WTC11 (cell line): ENCODE results near the gene TEX51. TPM values are rescaled to one million over a fixed set of nuclear protein-coding genes. Genes with fewer than 3 reads are reported as not detected.

Source experiments
- ATAC-seq: fragments of 200-7000 bp; cut with Tn5 transposase; 2 replicates; pipeline ENCODE4 v1.10.0; 2021; ENCODE audit warnings: mild to moderate bottlenecking, moderate library complexity
- CTCF ChIA-PET: fragments of 300-600 bp; sonication (Branson Sonifier 250); formaldehyde crosslinking; loops from one replicate; lab custom pipeline; 2021; ENCODE audit warnings: antibody characterized with exemption; lab: Charles Lee
- POLR2A ChIA-PET: fragments of 350-600 bp; sonication (Branson Sonifier 250); formaldehyde crosslinking; loops from one replicate; lab custom pipeline; 2021; ENCODE audit warnings: antibody characterized with exemption; lab: Charles Lee
- DNase-seq: peaks from one replicate; pipeline ENCODE4 v3.0.0; 2021; ENCODE audit warnings: low spot score
- H3K27ac Mint-ChIP-seq: 2 replicates; pipeline ENCODE4 v1.8.0; 2021; ENCODE audit warnings: mixed read lengths
- H3K27me3 Mint-ChIP-seq: 2 replicates; pipeline ENCODE4 v1.8.0; 2021; ENCODE audit warnings: low read depth, mild to moderate bottlenecking, moderate library complexity, mixed read lengths
- H3K36me3 Mint-ChIP-seq: 2 replicates; pipeline ENCODE4 v1.8.0; 2021; ENCODE audit warnings: mixed read lengths
- H3K4me1 Mint-ChIP-seq: 2 replicates; pipeline ENCODE4 v1.8.0; 2022; ENCODE audit warnings: mixed read lengths
- H3K4me3 Mint-ChIP-seq: 2 replicates; pipeline ENCODE4 v1.8.0; 2021; ENCODE audit warnings: mild to moderate bottlenecking, moderate library complexity, mixed read lengths
- H3K9me3 Mint-ChIP-seq: 2 replicates; pipeline ENCODE4 v1.8.0; 2021; ENCODE audit warnings: mixed read lengths
- ESRRA ChIP-seq: sonication (generic); formaldehyde crosslinking; IDR thresholded peaks from 2 replicates; pipeline ENCODE4 v1.8.1; 2022; ENCODE audit warnings: mild to moderate bottlenecking, missing genetic modification reagents, borderline replicate concordance
- NFATC4 ChIP-seq: fragments of 250-450 bp; sonication (Bioruptor Pico); IDR thresholded peaks from 2 replicates; pipeline ENCODE4 v1.9.0; 2021; ENCODE audit warnings: mild to moderate bottlenecking
- SMAD3 ChIP-seq: sonication (generic); formaldehyde crosslinking; IDR thresholded peaks from 2 replicates; pipeline ENCODE4 v1.8.0; 2022; ENCODE audit warnings: missing genetic modification reagents, mild to moderate bottlenecking, borderline replicate concordance
- SMAD4 ChIP-seq: sonication (generic); formaldehyde crosslinking; IDR thresholded peaks from 2 replicates; pipeline ENCODE4 v1.8.0; 2022; ENCODE audit warnings: mild to moderate bottlenecking, missing genetic modification reagents
- TEAD4 ChIP-seq: sonication (generic); formaldehyde crosslinking; IDR thresholded peaks from 2 replicates; pipeline ENCODE4 v1.8.0; 2022; ENCODE audit warnings: mild to moderate bottlenecking, missing genetic modification reagents
- ZNF138 ChIP-seq: sonication (generic); formaldehyde crosslinking; conservative IDR thresholded peaks from 2 replicates; pipeline ENCODE4 v1.8.1; 2022; ENCODE audit warnings: mild to moderate bottlenecking, moderate library complexity, missing genetic modification reagents
- ZNF263 ChIP-seq: sonication (generic); formaldehyde crosslinking; IDR thresholded peaks from 2 replicates; pipeline ENCODE4 v1.8.1; 2022; ENCODE audit warnings: low read depth, mild to moderate bottlenecking, moderate library complexity, missing genetic modification reagents
- ZNF396 ChIP-seq: fragments of 250-450 bp; sonication (Bioruptor Pico); IDR thresholded peaks from 2 replicates; pipeline ENCODE4 v1.8.0; 2021; ENCODE audit warnings: mild to moderate bottlenecking, moderate library complexity, borderline replicate concordance
- total RNA-seq: library from RNA; stranded (reverse); gene quantifications from 3 replicates; pipeline ENCODE4 v1.2.3, GENCODE V29; 2021
- TF ChIP-seq, protein P1 (sequence below): fragments of 250-450 bp; sonication (Bioruptor Pico); conservative IDR thresholded peaks from 2 replicates; pipeline ENCODE4 v1.9.0; 2021; ENCODE audit warnings: mild to moderate bottlenecking
- TF ChIP-seq, protein P2 (sequence below): sonication (generic); formaldehyde crosslinking; IDR thresholded peaks from 2 replicates; pipeline ENCODE4 v1.8.1; 2023; ENCODE audit warnings: mild to moderate bottlenecking, missing genetic modification reagents, moderate library complexity
- TF ChIP-seq, protein P3 (sequence below): fragments of 250-450 bp; sonication (Bioruptor Pico); IDR thresholded peaks from 2 replicates; pipeline ENCODE4 v1.9.0; 2021; ENCODE audit warnings: mild to moderate bottlenecking, borderline replicate concordance
- TF ChIP-seq, protein P4 (sequence below): sonication (generic); formaldehyde crosslinking; IDR thresholded peaks from 2 replicates; pipeline ENCODE4 v1.8.0; 2022; ENCODE audit warnings: missing genetic modification reagents

The TEX51 gene
- total RNA-seq, 1 experiment from 2014 or later, result not detected

DNA sequence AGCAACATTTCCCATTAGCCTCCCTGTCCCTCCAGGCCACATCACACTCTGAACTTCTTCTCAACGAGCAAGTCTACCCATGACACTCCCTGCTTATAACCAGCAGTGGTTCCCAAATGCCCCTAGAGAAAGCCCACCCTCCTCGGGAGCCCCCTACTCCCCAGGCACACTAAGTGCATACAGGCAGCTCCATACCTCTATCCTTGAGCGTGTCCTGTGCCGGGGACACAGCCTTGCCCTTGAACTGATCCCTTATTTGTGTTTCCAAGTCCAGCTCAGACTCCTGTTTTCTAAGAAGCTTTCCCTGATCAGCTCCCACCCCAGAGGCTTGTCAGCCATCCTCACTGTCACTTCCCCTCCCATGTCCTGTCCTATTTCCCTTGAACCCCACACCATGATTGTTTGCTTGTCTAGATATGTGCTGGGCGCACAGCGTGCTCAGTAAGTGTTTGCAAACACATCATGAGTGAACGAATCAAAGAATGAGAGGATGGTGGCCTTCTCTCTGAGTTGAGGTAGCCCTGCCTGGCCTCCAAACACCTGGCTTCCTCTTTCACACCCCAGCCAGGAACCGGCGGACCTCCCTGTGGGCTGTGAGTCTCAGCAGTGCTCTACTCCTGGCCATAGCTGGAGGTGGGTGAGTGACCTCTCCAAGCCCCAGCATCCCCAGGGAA, 2.1 kb downstream of the TEX51 start:
- TF ChIP-seq, protein P1, sequence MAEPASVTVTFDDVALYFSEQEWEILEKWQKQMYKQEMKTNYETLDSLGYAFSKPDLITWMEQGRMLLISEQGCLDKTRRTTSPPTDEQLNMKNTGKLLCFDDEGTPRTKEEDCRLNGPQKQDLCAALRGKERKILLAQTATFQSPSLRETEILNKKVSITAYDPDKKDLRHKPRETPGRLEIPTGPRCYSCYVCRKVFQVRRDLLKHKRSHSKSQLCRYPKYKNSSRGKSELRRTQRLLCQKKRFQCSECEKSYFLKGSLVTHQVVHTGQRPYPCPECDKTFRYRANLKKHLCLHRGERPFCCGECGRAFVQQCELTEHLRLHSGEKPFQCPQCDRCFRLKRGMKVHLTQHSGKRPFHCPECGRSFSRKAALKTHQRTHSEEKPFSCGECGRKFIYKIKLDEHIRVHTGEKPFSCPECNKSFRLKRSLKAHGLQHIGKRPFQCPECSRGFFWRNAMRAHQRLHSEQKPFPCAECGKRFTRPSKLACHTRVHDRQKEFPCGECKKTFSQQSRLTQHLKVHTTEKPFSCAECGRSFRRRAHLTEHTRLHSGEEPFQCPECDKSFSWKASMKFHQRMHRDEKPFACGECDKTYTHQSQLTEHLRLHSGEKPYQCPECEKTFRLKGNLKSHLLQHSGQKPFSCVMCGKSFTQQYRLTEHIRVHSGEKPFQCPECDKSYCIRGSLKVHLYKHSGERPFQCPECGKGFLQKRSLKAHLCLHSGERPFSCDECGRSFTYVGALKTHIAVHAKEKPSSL (CRISPR knock-in tag), result no peak
- TF ChIP-seq ZNF396 (CRISPR knock-in tag) (no peak), TEAD4 (CRISPR knock-in tag) (no peak), NFATC4 (no peak)
- TF ChIP-seq, protein P2, sequence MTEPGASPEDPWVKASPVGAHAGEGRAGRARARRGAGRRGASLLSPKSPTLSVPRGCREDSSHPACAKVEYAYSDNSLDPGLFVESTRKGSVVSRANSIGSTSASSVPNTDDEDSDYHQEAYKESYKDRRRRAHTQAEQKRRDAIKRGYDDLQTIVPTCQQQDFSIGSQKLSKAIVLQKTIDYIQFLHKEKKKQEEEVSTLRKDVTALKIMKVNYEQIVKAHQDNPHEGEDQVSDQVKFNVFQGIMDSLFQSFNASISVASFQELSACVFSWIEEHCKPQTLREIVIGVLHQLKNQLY (CRISPR knock-in tag), result no peak
- POLR2A ChIA-PET, result no interaction called here
- H3K4me3 Mint-ChIP-seq, result no peak overlapping the region
- peaks cover under 1% of the 10 kb centered on the region; the same call in 1 of the 2 replicates for H3K4me1 Mint-ChIP-seq
- H3K27me3 Mint-ChIP-seq, result peaks cover 16% of the 10 kb centered on the region
- H3K36me3 Mint-ChIP-seq, result peaks cover 14% of the 10 kb centered on the region
- DNase-seq (no peak), ATAC-seq (no peak)
- CTCF ChIA-PET, result interaction anchor here (2.1 kb wide), 1 partner anchor 14 kb away, joined by 11 read pairs; no protein-coding TSS in a partner anchor
- no peak overlapping the region for H3K27ac Mint-ChIP-seq
- H3K9me3 Mint-ChIP-seq, result peaks cover 49% of the 10 kb centered on the region

DNA sequence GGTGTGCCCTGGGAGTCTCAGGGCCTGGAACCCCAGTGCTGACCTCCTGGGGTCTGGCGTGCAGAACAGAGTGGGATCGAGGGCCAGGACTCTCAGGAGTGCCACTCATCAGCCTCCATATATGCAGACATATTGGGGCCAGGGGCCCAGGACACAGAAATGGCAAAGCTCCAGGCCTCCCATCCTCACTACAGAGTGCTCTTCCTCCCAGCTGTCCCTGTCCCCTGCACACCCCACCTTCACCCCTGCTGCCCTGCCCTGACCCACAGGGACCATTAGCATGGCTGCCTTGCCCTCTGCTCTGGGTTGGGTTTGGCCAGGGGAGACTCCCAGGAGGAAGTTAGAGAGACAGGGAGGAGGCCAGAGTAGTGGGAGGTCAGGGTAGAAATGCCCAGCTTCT, 2.8 kb downstream of the TEX51 start:
- ChIA-PET POLR2A (no interaction called here), CTCF (interaction anchor here (2.1 kb wide), 1 partner anchor 15 kb away, joined by 11 read pairs; no protein-coding TSS in a partner anchor)
- Mint-ChIP-seq H3K4me1 (no peaks in the 10 kb centered on the region), H3K4me3 (no peak overlapping the region), H3K27ac (no peak overlapping the region), H3K27me3 (peaks cover 19% of the 10 kb centered on the region), H3K9me3 (peaks cover 50% of the 10 kb centered on the region), H3K36me3 (peaks cover 14% of the 10 kb centered on the region)
- ATAC-seq (no peak), DNase-seq (no peak)
- TF ChIP-seq SMAD3 (CRISPR knock-in tag), result no peak
- TF ChIP-seq, protein P3, sequence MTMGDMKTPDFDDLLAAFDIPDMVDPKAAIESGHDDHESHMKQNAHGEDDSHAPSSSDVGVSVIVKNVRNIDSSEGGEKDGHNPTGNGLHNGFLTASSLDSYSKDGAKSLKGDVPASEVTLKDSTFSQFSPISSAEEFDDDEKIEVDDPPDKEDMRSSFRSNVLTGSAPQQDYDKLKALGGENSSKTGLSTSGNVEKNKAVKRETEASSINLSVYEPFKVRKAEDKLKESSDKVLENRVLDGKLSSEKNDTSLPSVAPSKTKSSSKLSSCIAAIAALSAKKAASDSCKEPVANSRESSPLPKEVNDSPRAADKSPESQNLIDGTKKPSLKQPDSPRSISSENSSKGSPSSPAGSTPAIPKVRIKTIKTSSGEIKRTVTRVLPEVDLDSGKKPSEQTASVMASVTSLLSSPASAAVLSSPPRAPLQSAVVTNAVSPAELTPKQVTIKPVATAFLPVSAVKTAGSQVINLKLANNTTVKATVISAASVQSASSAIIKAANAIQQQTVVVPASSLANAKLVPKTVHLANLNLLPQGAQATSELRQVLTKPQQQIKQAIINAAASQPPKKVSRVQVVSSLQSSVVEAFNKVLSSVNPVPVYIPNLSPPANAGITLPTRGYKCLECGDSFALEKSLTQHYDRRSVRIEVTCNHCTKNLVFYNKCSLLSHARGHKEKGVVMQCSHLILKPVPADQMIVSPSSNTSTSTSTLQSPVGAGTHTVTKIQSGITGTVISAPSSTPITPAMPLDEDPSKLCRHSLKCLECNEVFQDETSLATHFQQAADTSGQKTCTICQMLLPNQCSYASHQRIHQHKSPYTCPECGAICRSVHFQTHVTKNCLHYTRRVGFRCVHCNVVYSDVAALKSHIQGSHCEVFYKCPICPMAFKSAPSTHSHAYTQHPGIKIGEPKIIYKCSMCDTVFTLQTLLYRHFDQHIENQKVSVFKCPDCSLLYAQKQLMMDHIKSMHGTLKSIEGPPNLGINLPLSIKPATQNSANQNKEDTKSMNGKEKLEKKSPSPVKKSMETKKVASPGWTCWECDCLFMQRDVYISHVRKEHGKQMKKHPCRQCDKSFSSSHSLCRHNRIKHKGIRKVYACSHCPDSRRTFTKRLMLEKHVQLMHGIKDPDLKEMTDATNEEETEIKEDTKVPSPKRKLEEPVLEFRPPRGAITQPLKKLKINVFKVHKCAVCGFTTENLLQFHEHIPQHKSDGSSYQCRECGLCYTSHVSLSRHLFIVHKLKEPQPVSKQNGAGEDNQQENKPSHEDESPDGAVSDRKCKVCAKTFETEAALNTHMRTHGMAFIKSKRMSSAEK (CRISPR knock-in tag), result no peak
- TF ChIP-seq ESRRA (CRISPR knock-in tag), result no peak
- TF ChIP-seq, protein P4, sequence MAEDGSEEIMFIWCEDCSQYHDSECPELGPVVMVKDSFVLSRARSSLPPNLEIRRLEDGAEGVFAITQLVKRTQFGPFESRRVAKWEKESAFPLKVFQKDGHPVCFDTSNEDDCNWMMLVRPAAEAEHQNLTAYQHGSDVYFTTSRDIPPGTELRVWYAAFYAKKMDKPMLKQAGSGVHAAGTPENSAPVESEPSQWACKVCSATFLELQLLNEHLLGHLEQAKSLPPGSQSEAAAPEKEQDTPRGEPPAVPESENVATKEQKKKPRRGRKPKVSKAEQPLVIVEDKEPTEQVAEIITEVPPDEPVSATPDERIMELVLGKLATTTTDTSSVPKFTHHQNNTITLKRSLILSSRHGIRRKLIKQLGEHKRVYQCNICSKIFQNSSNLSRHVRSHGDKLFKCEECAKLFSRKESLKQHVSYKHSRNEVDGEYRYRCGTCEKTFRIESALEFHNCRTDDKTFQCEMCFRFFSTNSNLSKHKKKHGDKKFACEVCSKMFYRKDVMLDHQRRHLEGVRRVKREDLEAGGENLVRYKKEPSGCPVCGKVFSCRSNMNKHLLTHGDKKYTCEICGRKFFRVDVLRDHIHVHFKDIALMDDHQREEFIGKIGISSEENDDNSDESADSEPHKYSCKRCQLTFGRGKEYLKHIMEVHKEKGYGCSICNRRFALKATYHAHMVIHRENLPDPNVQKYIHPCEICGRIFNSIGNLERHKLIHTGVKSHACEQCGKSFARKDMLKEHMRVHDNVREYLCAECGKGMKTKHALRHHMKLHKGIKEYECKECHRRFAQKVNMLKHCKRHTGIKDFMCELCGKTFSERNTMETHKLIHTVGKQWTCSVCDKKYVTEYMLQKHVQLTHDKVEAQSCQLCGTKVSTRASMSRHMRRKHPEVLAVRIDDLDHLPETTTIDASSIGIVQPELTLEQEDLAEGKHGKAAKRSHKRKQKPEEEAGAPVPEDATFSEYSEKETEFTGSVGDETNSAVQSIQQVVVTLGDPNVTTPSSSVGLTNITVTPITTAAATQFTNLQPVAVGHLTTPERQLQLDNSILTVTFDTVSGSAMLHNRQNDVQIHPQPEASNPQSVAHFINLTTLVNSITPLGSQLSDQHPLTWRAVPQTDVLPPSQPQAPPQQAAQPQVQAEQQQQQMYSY (CRISPR knock-in tag), result no peak
- no peak for TF ChIP-seq ZNF138 (CRISPR knock-in tag)
- no peak for TF ChIP-seq SMAD4 (CRISPR knock-in tag)
- no peak for TF ChIP-seq ZNF263 (CRISPR knock-in tag)
